Mesenteric fat pad (tissue), 1 donor: ENCODE data around the gene UHRF1. TPM values are rescaled to one million over a fixed set of nuclear protein-coding genes. Genes with fewer than 3 reads are reported as not detected.

Experiments used
- DNase-seq: peaks from one replicate; pipeline ENCODE4 v3.0.0-alpha.2; 2020; ENCODE audit warnings: low spot score
- microRNA-seq: library from miRNA; unstranded; fragments of <30 nt; microRNA quantifications from one replicate; pipeline ENCODE4 v1.2.0, GENCODE V29; 2020; ENCODE audit warnings: borderline number of aligned reads
- total RNA-seq: library from RNA; stranded (reverse); fragmentation: NEBNext Ultra II Directional; extraction: Animal tissue kit (Norgen Biotek cat#: 25700); gene quantifications from one replicate; pipeline ENCODE4 v1.2.1, GENCODE V29; 2021
- donor health status: DM: yes; HTN: yes; CAD: no.

UHRF1 gene
- total RNA-seq, 1 donor from 2014 or later, result 0.67 TPM

DNA sequence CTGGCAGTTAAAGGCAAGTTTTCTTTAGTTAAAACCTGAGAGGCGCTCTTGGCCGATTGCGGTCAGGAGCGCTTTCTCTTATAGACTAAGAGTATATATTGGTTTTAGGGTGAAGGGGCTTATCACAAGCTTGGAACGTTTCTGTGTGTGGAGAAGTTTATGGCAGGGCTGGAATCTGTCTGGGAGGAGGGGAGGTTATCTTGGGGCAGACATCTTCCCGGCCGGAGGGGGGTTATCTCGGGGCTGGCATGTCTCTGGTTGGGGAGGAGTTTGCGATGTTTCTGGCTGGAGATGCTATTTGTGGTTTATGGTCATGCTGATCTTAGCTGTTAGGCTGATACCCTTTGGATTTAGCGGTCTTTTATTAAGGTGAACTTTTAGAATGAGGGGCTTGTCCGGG lies 78.0 kb downstream of the UHRF1 start:
- no peak for DNase-seq

DNA sequence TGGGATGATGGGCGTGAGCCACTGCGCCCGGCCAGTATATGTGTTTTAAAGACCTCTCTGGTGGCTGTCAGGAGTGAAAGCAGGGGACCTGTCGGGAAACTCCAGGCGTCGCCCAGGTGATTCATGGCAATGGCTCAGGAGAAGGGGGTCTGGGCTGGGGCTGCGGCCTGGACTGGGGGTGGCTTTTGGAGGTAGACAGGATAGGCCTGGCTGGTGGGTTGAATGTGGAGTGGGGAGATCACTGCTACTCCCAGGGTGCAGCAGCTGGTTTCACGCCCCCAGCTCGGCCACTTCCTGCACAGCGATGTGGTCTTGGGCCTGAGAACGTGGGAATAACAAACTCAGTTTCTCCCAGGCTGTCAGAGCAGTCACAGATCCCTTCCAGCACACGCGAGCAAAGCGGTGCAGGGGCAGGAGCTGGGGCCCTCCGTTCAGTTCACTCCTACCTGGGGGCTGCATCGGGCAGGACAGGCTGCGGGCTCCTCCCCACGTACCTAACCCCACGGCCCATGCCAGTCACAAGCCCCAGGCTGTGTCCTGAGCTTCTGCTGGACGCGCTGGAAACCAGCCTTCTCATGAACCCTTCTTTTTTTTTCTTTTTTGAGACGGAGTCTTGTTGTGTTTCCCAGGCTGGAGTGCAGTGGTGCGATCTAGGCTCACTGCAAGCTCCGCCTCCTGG lies 78.5 kb downstream of the UHRF1 start:
- DNase-seq, result no peak

DNA sequence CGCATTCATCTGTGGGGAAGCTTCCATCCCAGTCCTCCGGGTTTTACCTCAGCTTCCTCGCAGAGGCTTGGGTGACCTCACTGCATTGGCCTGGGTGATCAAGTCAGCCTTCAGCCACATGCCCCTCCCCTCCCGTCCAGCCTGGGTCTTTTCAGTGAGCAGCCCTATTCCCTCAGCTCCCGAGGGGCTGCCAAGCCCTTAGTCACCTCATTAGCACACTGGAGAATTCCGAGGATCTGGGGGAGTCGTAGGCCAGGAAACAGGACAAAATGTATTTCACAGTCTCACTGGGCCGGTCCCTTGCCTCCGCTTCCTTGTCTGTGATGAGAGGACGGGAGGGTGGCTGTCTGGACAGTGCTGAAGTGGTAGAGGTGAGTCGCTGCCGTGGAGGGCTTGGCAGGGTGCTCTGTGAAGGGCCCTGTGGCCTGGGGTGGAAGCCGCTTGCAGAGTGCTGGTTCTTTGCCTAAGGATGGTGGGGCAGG lies 79.5 kb downstream of the UHRF1 start:
- no peak for DNase-seq

GRCh38 chr19:4990306-4990705 lies 81.0 kb downstream of the UHRF1 start:
- DNase-seq, result no peak

DNA sequence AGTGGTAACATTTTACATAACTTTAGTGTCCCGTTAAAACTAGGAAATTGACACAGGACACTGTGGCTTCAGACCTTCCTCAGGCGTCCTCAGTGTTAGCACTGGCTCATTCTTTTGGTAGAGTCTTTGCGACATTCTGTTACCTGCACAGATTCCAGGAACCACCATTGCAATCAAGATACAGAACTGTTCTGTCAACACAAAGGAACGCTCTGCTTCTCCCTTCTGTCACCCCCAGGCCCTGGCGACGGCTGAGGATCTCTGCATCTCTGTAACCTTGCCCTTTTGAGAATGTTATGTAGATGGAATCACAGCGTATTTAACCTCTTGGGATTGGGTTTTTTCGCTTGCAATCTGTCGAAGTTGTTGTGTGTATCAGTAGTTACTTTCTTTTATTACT lies 82.2 kb downstream of the UHRF1 start:
- DNase-seq, result no peak

- DNase-seq, result no peak
These were observed 82.8 kb downstream of the UHRF1 start for GRCh38 chr19:4991996-4992698.

GRCh38 chr19:4993683-4994082 lies 84.4 kb downstream of the UHRF1 start:
- no peak for DNase-seq

DNA sequence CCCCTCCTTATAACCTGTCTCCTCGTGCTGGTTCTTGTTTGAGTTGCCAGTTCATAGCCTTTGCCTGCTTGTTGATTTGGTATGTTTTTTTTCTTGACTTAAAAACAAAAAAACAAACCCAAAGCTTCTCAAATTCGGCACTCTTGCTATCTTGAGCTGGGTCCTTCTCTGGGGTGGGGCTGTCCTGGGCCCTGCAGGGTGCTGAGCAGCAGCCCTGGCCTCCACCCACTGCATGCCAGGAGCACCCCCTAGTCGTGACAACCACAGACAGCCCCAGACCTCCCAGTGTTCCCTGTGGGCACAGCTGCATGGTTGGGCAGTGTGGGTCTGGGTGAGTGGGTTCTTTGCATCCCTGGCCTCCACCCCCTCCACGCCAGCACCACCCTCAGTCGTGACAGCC lies 87.4 kb downstream of the UHRF1 start:
- DNase-seq, result no peak

DNA sequence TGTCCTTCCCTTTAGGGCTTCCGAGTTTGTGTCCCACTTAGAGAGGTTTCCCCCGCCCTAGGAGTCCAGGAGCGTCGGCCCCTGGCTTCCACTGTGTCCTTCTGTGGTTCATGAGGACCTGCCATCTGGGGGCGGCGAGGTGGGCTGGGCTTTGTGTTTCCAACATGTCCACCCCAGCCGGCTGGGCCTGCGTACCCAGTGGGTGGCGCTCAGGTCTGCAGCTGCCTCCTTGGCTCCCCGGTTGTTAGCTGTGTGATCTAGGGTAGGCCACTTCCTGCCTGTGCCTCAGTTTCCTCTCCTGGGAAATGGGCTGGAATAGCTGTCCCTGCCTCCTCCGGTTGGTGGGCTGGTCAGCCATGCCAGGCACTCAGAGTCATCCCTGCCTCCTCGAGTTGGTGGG lies 88.0 kb downstream of the UHRF1 start:
- no peak for DNase-seq

- no peak for DNase-seq
These were observed 90.9 kb downstream of the UHRF1 start for GRCh38 chr19:5000120-5000611.

DNA sequence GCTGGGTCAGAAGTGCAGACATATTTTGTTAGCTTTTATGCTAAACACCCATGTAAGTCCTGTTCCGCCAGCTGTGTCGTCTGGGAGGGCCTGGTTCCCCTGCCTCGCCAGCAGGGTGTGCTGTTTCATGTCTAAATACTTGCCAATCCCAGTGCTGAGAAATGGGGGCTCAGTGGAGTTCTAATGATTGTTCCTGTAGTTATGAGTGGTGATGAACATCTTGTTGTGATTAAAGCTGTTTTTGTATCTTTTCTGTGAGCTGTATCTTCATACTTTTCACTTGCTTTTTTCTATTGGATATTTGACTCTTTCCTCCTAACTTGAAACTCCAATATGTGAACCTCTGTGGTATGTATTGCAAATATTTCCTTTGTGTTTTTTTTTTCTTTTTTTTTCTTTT lies 92.3 kb downstream of the UHRF1 start:
- DNase-seq, result no peak

- DNase-seq, result no peak
These were observed 92.8 kb downstream of the UHRF1 start for GRCh38 chr19:5002143-5002542.

DNA sequence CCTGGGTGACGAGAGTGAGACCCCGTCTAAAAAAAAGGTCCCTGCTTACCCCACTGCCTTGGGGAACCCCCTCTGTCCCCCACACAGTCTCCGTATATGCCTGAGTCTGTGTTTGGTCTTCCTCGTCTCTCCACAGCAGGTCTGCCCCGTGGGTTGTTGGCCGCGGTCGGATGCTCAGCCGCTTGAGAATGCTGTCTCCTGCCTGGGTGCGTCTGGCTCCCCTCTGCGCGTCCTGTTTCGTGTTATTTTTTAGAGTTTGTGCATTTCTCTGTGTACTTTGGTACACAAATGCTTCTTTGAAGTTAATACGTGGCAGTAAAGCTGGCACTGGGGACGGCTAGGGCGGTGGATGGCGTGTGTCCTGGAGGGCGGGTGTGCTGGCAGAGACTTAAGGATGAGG lies 94.5 kb downstream of the UHRF1 start:
- no peak for DNase-seq

GRCh38 chr19:5005096-5005495 lies 95.8 kb downstream of the UHRF1 start:
- no peak for DNase-seq

GRCh38 chr19:5006201-5006600 lies 96.9 kb downstream of the UHRF1 start:
- DNase-seq, result no peak

DNA sequence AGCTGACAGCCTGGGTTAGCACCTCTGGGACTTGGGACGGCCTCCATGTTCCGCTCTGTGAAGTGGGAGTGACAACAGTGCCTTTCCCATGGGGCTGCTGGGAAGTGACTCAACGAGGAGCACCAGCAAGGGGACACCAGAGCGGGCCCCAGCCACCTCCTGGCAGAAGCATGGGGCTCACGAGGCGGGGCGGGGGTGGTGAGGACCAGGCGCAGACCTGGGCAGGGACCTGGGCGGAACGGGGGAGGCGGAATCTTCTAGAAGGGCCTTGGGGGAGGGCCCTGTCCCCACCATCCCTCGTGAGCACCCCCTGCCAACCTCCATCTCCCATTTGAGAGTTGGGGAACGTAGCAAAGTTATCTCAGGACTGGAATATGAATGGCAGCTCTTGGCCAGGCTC lies 97.5 kb downstream of the UHRF1 start:
- no peak for DNase-seq

Small RNAs within 50 kb of the gene (microRNA-seq; reads per million reads assigned to microRNA genes)
- gene MIR4747, result not detected

Other genes with a start within 250 kb of the UHRF1 start
- gene MYDGF, start 239.2 kb upstream of the UHRF1 start, total RNA-seq, result 98.5 TPM
- 54.8 TPM for gene DPP9, start 185.7 kb upstream of the UHRF1 start, total RNA-seq
- 10.9 TPM for gene FEM1A, start 117.8 kb upstream of the UHRF1 start, total RNA-seq
- gene TICAM1, start 77.8 kb upstream of the UHRF1 start, total RNA-seq, result 13.6 TPM
- 95.7 TPM for gene PLIN3, start 41.8 kb upstream of the UHRF1 start, total RNA-seq
- 0.67 TPM for gene ARRDC5, start 6.6 kb upstream of the UHRF1 start, total RNA-seq
- 46.1 TPM for gene KDM4B, start 59.6 kb downstream of the UHRF1 start, total RNA-seq